HepG2 (cell line): ENCODE data around the gene EPHA6. TPM values are rescaled to one million over a fixed set of nuclear protein-coding genes. Genes with fewer than 3 reads are reported as not detected.

Source experiments
- RFX3 ChIP-seq: IDR thresholded peaks from 2 replicates; pipeline ENCODE4 v1.6.1; 2016; ENCODE audit warnings: missing biosample characterization, missing genetic modification reagents
- RXRA ChIP-seq: sonication (generic); formaldehyde crosslinking; IDR thresholded peaks from 2 replicates; pipeline ENCODE4 v1.5.1; 2020; ENCODE audit warnings: missing genetic modification reagents
- polyA plus RNA-seq, 8 experiments: library from polyadenylated mRNA; depleted of rRNA in 3 of 8; stranded (reverse) in 7 of 8; unstranded in 1 of 8; fragments of >200 nt; fragmentation: Illumina TruSeq in 4 of 8; extraction: Trizol in 4 of 8; gene quantifications; 2 replicates each; pipeline versions ENCODE4 v1.2.1 to v1.2.3, GENCODE V29; 2011 to 2016; ENCODE audit warnings: low read depth in 4 of 8, missing spikeins in 1 of 8, mixed read lengths in 1 of 8; ENCODE audit not compliant: insufficient read depth in 1 of 8
- total RNA-seq, 5 experiments: library from RNA; depleted of rRNA; stranded (reverse); fragments of >200 nt; fragmentation: Illumina TruSeq; extraction: Trizol; gene quantifications; 2 replicates each; pipeline ENCODE4 v1.2.3, GENCODE V29; 2016; ENCODE audit warnings: low read depth in 1 of 5
- TF ChIP-seq, protein P1 (sequence below): IDR thresholded peaks from 2 replicates; pipeline ENCODE4 v1.4.0; 2020; ENCODE audit warnings: mild to moderate bottlenecking, missing genetic modification reagents
- TF ChIP-seq, protein P2 (sequence below): sonication (generic); formaldehyde crosslinking; IDR thresholded peaks from 2 replicates; pipeline ENCODE4 v1.4.0; 2020; ENCODE audit warnings: mild to moderate bottlenecking, missing genetic modification reagents
- TF ChIP-seq, protein P3 (sequence below): sonication (generic); formaldehyde crosslinking; IDR thresholded peaks from 2 replicates; pipeline ENCODE4 v1.4.0; 2020; ENCODE audit warnings: missing genetic modification reagents

EPHA6 gene
- total and polyA plus RNA-seq, 2 of the 13 experiments (the other 11 are each of a cell fraction or from before 2014, with no cell fraction given) = not detected

DNA sequence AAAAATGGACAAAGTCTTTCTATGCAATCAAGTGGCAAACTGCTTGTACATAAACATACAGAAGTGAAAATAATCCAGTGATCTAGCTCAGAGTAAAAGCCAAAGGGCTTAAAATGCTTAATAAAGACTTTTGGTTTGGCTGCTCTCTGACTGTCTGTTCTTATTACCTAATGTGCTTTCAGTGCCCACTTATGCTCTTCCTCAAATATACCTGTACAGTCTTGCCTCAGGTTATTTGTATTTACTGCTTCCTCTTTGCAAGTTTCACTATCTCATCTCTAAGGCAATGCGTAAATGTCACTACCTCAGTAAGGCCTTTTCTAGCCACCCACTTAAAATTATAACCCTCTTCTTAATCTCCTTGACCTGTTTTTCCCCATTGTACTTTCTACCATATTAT, 171.8 kb downstream of the EPHA6 start (continued):
- TF ChIP-seq, protein P1, sequence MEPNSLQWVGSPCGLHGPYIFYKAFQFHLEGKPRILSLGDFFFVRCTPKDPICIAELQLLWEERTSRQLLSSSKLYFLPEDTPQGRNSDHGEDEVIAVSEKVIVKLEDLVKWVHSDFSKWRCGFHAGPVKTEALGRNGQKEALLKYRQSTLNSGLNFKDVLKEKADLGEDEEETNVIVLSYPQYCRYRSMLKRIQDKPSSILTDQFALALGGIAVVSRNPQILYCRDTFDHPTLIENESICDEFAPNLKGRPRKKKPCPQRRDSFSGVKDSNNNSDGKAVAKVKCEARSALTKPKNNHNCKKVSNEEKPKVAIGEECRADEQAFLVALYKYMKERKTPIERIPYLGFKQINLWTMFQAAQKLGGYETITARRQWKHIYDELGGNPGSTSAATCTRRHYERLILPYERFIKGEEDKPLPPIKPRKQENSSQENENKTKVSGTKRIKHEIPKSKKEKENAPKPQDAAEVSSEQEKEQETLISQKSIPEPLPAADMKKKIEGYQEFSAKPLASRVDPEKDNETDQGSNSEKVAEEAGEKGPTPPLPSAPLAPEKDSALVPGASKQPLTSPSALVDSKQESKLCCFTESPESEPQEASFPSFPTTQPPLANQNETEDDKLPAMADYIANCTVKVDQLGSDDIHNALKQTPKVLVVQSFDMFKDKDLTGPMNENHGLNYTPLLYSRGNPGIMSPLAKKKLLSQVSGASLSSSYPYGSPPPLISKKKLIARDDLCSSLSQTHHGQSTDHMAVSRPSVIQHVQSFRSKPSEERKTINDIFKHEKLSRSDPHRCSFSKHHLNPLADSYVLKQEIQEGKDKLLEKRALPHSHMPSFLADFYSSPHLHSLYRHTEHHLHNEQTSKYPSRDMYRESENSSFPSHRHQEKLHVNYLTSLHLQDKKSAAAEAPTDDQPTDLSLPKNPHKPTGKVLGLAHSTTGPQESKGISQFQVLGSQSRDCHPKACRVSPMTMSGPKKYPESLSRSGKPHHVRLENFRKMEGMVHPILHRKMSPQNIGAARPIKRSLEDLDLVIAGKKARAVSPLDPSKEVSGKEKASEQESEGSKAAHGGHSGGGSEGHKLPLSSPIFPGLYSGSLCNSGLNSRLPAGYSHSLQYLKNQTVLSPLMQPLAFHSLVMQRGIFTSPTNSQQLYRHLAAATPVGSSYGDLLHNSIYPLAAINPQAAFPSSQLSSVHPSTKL (CRISPR knock-in tag) = no peak
- no peak for TF ChIP-seq RFX3 (CRISPR knock-in tag)
- TF ChIP-seq, protein P2, sequence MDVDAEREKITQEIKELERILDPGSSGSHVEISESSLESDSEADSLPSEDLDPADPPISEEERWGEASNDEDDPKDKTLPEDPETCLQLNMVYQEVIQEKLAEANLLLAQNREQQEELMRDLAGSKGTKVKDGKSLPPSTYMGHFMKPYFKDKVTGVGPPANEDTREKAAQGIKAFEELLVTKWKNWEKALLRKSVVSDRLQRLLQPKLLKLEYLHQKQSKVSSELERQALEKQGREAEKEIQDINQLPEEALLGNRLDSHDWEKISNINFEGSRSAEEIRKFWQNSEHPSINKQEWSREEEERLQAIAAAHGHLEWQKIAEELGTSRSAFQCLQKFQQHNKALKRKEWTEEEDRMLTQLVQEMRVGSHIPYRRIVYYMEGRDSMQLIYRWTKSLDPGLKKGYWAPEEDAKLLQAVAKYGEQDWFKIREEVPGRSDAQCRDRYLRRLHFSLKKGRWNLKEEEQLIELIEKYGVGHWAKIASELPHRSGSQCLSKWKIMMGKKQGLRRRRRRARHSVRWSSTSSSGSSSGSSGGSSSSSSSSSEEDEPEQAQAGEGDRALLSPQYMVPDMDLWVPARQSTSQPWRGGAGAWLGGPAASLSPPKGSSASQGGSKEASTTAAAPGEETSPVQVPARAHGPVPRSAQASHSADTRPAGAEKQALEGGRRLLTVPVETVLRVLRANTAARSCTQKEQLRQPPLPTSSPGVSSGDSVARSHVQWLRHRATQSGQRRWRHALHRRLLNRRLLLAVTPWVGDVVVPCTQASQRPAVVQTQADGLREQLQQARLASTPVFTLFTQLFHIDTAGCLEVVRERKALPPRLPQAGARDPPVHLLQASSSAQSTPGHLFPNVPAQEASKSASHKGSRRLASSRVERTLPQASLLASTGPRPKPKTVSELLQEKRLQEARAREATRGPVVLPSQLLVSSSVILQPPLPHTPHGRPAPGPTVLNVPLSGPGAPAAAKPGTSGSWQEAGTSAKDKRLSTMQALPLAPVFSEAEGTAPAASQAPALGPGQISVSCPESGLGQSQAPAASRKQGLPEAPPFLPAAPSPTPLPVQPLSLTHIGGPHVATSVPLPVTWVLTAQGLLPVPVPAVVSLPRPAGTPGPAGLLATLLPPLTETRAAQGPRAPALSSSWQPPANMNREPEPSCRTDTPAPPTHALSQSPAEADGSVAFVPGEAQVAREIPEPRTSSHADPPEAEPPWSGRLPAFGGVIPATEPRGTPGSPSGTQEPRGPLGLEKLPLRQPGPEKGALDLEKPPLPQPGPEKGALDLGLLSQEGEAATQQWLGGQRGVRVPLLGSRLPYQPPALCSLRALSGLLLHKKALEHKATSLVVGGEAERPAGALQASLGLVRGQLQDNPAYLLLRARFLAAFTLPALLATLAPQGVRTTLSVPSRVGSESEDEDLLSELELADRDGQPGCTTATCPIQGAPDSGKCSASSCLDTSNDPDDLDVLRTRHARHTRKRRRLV (CRISPR knock-in tag) = no peak
- no peak for TF ChIP-seq RXRA (CRISPR knock-in tag)
- TF ChIP-seq, protein P3, sequence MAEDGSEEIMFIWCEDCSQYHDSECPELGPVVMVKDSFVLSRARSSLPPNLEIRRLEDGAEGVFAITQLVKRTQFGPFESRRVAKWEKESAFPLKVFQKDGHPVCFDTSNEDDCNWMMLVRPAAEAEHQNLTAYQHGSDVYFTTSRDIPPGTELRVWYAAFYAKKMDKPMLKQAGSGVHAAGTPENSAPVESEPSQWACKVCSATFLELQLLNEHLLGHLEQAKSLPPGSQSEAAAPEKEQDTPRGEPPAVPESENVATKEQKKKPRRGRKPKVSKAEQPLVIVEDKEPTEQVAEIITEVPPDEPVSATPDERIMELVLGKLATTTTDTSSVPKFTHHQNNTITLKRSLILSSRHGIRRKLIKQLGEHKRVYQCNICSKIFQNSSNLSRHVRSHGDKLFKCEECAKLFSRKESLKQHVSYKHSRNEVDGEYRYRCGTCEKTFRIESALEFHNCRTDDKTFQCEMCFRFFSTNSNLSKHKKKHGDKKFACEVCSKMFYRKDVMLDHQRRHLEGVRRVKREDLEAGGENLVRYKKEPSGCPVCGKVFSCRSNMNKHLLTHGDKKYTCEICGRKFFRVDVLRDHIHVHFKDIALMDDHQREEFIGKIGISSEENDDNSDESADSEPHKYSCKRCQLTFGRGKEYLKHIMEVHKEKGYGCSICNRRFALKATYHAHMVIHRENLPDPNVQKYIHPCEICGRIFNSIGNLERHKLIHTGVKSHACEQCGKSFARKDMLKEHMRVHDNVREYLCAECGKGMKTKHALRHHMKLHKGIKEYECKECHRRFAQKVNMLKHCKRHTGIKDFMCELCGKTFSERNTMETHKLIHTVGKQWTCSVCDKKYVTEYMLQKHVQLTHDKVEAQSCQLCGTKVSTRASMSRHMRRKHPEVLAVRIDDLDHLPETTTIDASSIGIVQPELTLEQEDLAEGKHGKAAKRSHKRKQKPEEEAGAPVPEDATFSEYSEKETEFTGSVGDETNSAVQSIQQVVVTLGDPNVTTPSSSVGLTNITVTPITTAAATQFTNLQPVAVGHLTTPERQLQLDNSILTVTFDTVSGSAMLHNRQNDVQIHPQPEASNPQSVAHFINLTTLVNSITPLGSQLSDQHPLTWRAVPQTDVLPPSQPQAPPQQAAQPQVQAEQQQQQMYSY (CRISPR knock-in tag) = no peak
